GM15510 (cell line): ENCODE results near the gene POU2AF1.

Source experiments
- POLR2A ChIP-seq: IDR thresholded peaks from 3 replicates; pipeline ENCODE4 v1.6.1; 2011; ENCODE audit warnings: borderline replicate concordance; ENCODE audit not compliant: insufficient read length; ENCODE audit errors: extremely low read depth

The POU2AF1 gene

DNA sequence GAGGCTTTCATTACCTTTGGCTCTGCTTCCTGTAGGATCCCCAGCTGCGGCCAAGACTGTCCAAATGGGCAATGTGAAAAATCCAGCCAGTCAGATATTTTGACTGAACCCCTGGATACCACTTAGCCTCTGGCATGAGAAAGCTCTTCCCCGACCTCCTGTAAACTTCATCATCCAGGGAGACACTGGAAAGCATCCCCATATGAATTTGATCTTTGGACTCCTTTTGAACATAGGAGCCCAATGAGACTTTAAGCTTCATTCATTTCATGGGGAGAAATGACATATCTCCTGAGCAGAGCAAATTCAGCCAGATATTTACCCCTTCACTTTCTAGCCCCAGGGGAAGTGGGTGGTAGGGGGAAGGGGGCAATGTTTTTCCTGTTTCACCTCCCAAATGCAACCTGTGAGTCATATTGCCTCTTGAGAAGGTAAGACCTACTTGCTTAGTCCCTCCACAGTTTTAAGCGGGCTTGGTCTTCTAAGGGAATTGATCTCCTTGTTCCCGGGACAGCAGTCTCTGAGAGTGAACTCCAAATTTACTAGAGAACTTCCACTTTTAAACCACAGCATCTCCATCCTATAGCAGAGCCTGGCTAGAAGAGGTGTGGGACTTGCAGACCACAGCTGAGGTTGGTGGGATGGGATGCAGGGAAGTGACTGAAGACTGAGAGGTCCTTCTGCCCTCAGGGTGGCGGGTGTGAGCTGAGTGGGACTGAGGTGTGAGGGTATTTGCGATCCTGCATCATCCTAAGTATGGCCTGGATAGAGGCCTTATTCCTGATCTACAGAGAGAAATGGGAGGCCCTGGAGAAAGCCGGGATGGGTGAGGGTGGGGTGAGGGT is 20.3 kb upstream of the POU2AF1 start:
- TF ChIP-seq POLR2A = no peak

GRCh38 chr11:111397034-111397433 is 18.0 kb upstream of the POU2AF1 start:
- TF ChIP-seq POLR2A = no peak

GRCh38 chr11:111395749-111396148 is 16.7 kb upstream of the POU2AF1 start:
- TF ChIP-seq POLR2A = no peak

DNA sequence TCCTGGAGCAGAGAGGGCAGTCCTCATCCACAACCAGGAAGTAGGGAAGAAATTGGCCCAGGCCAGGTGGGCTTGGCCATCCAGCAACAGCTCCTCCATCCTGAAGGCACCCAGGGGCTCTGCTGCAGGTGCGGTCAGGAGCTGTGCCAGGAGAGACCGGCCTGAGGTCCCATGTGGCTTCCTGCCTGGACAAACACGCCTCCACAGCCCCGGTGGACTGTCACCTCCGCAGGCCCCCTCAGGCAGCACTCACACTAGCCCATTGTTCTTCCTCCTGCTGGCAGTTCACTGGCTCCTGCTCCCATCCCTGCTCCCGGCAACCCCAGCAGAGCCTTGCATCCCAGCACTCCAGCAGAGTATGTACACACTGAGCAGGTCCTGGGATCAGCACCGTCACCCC is 16.0 kb upstream of the POU2AF1 start:
- TF ChIP-seq POLR2A = no peak

- TF ChIP-seq POLR2A = no peak
Measured at GRCh38 chr11:111393585-111393984, 14.5 kb upstream of the POU2AF1 start.

GRCh38 chr11:111393096-111393495 is 14.0 kb upstream of the POU2AF1 start:
- no peak for TF ChIP-seq POLR2A

- TF ChIP-seq POLR2A = no peak
Measured at GRCh38 chr11:111392552-111392951, 13.5 kb upstream of the POU2AF1 start.

DNA sequence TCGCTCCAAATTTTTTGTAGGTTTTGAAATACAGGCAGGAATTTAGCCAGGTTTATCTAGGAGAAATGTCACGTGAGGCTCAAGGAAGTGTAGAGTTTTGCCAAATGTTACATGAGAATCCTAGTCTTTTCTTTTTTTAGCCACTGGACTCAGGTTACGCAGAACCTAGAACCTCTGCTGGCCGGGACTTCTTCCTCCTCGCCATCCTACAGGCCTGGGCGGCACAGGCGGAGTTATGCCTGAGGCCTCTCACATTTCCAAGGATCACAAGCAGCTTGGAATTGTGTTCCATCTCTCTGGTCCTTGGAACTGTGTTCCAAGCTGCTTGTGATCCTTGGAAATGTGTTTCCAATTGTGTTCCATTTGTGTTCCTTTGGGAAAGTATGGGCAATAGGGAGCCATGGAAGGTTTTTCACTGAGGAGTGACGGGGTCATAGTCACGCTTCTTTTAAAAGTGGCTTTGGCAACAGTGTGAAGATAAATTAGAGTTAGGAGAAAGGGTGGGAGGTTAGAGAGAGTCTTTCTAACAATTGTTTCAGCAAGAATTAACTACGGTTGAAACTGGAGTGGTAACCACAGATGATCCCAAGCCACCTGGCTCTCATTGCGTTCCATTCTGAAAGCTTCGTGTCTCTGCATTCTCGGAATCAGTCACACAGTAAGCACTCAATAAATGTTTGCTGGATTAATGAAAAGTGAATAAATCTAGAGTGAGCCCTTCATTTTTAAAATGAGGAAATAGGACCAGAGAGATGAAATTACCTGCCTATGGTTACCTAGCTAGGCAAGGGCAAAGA is 12.5 kb upstream of the POU2AF1 start:
- TF ChIP-seq POLR2A = no peak

DNA sequence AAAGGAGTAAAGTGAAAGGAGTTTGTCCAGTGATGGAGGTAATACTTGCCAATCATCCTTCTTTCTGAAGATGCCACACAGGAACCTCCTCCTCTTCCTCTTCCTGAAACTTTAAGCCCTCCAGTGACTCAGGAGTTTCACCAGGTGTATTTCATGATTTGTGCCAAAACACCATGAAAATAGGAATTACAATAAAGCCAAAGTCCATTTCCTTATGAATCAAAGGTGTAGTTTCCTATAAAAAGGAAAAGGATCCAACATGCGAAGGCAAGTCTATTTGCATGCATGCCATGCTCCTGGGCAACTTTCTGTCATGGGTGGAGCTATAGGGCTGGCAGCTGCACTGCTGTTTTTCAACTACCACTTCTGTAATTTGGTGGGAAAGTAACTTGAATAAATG is 9.8 kb upstream of the POU2AF1 start:
- TF ChIP-seq POLR2A = no peak

GRCh38 chr11:111388420-111388819 is 9.3 kb upstream of the POU2AF1 start:
- TF ChIP-seq POLR2A = no peak

GRCh38 chr11:111387363-111387762 is 8.3 kb upstream of the POU2AF1 start:
- TF ChIP-seq POLR2A = no peak

DNA sequence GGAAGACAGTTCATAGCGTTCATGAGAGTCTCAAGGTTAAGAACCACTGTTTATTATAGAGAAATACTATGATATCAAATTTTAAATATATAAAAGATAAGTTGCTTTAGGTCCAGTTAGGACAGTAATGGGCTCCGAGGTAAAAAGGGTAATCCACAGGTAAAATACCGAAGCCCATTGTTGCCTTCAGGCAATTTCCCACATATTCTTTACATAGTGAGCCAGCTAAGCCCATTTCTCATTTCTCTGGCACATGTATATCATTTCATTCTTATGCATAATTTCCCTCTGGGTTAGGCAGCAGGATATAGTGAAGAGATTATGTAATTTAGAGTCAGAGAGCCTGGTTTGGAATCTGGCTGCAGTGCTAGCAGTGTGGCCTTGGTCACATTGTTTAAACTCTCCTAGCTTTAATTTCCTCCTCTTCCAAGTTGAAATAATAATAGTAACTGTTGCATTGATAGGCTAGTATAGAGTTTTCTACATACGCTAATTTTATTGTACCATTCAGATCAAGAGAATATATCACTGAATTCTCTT is 7.6 kb upstream of the POU2AF1 start:
- no peak for TF ChIP-seq POLR2A

DNA sequence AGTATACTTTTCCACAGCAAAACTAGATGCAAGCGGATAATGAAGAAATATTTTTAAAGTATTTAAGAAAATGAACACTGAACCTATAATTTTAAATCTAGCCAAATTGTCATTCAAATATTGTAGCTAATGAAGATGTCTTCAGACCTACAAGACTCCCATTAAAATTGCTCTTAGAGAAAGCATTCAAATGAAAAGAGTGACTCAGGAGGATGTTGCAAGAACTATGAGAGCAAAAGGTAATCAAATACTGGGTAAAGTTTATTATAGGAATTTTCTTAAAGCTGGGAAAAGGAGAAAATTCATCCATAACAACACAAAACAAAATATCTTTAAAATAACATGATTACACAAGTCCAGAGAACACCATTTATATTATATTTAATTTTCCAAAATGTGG is 5.4 kb upstream of the POU2AF1 start:
- no peak for TF ChIP-seq POLR2A

DNA sequence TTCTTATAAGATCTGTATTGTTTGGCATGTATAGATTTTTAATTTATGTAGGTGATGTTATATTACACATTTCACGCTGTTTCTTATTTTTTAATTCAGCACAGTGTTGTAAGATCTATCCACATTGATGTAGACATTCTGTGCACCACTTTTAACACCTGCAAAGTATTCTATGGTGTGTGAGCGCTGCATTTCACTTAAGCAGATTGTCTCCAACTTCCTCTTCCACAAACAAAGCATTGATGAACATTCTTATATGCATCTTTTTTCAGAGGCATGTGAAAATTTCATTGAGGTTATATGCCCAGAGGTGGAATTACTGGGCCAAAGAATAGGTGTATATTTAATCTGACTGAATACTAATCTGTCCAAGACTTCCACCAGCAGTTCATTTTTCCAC is 3.4 kb upstream of the POU2AF1 start:
- no peak for TF ChIP-seq POLR2A

DNA sequence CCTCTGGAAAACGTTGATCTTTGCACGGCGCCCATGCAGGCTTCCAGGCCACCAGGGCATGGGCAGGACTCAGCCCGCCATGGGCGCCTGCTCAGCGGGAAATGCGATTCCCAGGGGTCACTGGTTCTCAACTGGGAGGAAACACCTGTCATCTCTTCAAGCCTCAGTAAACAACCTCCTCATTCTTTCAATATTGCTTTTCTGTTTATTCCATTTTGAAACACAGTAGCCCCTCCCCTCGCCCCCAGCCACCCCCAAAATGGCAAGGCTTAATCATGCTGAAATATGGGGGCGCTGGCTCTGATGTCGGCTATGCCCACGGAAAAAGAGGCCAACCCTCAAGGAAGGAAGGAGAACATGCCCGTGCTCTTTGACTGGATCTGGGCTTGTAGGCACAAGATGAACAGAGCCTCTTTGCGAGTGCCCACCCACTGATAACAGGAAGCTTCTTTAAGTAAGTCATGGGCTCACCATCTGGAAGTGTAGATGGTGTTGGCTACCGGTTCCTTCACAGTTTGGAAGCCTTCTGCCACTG is 594 bp upstream of the POU2AF1 start:
- TF ChIP-seq POLR2A = no peak

DNA sequence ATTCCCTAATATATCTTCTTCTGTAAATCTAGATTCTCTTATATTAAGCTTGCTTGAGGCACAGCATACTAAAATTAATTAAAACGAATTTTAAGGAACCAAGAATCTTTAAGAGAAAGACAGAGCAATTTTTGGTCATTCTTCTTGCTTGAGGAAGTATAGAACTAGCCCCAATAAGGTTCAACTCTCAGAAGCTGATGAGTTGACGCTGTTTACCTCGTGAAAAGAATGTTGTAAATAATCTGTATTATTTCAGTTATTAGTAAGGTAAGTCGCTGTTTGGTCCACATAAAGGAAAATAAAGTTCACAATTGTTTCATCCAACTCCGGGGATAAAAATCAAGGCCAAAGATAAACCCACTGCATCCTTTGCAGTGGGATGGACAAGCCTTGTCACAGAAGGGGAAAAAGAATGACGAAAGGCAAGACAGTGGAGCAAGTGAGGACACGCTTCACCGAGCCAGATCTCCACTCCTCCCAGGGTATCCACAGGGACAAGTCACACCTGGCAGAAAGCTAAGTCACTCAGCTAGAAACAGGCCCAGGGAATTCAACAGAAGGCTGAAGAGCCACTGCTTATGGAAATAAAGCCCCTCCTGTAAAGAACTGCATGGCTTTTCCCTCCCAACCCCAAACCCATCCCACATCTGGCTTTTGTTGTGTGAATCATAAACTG is 752 bp downstream of the POU2AF1 start:
- no peak for TF ChIP-seq POLR2A
